ENCODE data around the gene COL18A1. TPM values are rescaled to one million over a fixed set of nuclear protein-coding genes. Genes with fewer than 3 reads are reported as not detected.
A peak's percentile ranks its signal among the peaks of the same experiment; 100 is the strongest.
"Not testable (repeated sequence)": the region's sequence is repeated elsewhere in the genome, so short reads cannot be mapped to it uniquely, and the experiment has no call there.

Gene COL18A1
- total RNA-seq, 1 experiment from 2014 or later = 170 TPM

DNA sequence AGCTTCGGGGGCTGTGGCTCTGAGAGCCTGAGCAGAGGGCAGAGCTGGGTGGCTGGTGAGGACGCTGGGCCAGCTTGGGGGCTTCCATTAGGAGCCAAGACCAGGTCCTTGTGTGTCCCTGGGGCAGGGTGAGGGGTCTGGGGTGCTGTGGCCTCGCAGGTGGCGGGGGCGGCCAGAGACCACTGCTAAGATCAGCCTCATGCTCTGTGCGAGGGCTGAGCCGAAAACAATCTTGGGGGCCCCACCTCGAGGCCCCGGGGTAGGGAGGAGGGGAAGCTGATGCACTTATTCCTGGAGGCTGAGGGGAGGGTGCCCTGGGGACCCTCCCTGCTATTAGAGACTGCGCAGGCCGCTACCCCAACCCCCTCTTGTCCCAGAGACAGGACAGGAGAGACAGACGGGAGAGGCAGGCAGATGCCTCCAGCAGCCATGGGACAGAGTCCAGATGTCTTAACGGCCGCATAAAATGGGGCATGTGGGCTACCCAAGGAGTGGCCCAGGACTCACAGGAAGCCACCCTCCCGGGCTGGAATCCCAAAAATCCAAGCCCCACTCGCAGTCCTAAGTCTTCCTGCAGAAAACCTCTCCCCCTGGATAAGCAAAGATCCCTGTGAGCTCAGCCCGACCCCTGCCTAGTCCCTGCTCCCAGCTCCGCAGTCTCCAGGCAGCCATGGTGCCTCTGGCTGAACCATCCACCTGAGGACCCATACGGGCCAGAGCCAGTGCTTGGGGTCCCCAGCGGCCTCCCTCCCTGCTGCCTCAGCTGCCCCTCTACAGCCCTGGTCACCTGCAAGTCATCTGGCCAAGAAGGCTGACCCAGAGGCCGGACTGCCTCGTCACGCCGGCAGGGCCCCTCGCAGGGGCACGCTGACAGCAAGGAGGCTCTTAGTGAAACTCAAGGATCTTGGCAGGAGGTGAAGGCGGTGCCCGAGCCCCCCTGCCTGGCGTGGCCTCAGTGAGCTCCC is 43.6 kb upstream of the COL18A1 start:
- peak overlapping the region; percentile 99 for H3K27ac Mint-ChIP-seq (ENCODE audit: unreplicated experiment)
- no peak overlapping the region for H3K4me3 Mint-ChIP-seq (ENCODE audit: unreplicated experiment)
- no peak overlapping the region for H3K4me3 ChIP-seq (ENCODE audit: low read depth, low read length)
- no peaks in the 10 kb centered on the region for H3K9me3 ChIP-seq
- H3K27me3 ChIP-seq (replicated peaks; ENCODE audit: control insufficient read depth, insufficient read depth, low read length) = no peaks in the 10 kb centered on the region
- CTCF ChIA-PET = no interaction called here
- no peaks in the 10 kb centered on the region for H3K9me3 Mint-ChIP-seq (ENCODE audit: unreplicated experiment)
- intact Hi-C loops (cut with micrococcal nuclease; ENCODE audit: unreplicated experiment) = no loop called here
- no TSS peak for BruUV-seq (replicated peaks)
- H3K4me1 Mint-ChIP-seq (ENCODE audit: low read depth, unreplicated experiment) = peaks cover 65% of the 10 kb centered on the region
- H3K27me3 Mint-ChIP-seq (ENCODE audit: insufficient read depth, unreplicated experiment) = no peaks in the 10 kb centered on the region
- DNase-seq = peak in 1 of 2 experiments; percentile 63
- peaks cover 29% of the 10 kb centered on the region for H3K36me3 Mint-ChIP-seq (ENCODE audit: insufficient read depth, unreplicated experiment)
- peaks cover 93% of the 10 kb centered on the region for H3K4me1 ChIP-seq
- no peaks in the 10 kb centered on the region for H3K36me3 ChIP-seq (ENCODE audit: control insufficient read depth, insufficient read depth, low read length)
- TF ChIP-seq, protein P1, sequence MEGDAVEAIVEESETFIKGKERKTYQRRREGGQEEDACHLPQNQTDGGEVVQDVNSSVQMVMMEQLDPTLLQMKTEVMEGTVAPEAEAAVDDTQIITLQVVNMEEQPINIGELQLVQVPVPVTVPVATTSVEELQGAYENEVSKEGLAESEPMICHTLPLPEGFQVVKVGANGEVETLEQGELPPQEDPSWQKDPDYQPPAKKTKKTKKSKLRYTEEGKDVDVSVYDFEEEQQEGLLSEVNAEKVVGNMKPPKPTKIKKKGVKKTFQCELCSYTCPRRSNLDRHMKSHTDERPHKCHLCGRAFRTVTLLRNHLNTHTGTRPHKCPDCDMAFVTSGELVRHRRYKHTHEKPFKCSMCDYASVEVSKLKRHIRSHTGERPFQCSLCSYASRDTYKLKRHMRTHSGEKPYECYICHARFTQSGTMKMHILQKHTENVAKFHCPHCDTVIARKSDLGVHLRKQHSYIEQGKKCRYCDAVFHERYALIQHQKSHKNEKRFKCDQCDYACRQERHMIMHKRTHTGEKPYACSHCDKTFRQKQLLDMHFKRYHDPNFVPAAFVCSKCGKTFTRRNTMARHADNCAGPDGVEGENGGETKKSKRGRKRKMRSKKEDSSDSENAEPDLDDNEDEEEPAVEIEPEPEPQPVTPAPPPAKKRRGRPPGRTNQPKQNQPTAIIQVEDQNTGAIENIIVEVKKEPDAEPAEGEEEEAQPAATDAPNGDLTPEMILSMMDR (IDR thresholded peaks at IDR 0.05; ENCODE audit: insufficient read depth in 1 of 2, low read depth in 1 of 2, low read length in 1 of 2, severe bottlenecking in 1 of 2, unreplicated experiment in 1 of 2) = no peak
- POLR2A ChIA-PET = interaction anchor here (1.0 kb wide), 1 partner anchor 32 kb away, joined by 3 read pairs; no protein-coding TSS in a partner anchor

DNA sequence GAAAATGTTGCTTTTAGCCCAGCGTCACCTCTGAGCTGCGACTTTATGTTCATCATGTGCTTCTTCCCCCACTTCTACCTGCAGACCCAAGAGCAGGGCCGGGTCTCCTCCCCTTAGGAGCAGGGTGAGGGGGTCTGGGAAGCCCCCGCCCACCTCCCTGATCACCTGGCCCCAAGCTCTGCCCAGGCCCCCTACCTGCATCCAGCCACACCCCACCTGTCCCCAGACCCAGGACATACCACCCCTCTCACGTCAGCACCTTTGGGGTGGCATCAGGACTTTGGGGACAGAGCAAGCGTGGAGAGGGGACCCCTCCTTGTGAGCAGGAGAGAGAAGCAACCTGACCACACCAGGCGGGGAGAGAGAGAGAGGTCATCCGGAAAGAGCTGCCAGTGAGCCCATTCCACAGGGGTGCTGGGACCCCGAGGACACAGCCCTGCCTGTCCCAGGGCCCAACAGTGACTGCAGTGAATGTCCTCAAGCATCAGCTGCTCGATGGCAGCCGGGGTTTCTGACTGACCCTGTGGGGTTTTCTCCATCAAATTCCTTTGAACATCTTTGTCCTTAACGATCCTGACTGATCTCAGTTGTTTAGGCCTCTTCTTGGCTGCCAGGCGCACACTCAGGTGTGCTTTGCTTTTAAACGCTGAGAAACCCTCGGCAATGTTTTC is 42.8 kb upstream of the COL18A1 start:
- peaks cover 21% of the 10 kb centered on the region for H3K36me3 Mint-ChIP-seq (ENCODE audit: insufficient read depth, unreplicated experiment)
- no peak for DNase-seq
- ChIA-PET CTCF (no interaction called here), POLR2A (interaction anchor here (1.0 kb wide), 1 partner anchor 33 kb away, joined by 3 read pairs; no protein-coding TSS in a partner anchor)
- Histone ChIP-seq H3K9me3 (no peaks in the 10 kb centered on the region), H3K4me1 (peaks cover 93% of the 10 kb centered on the region), H3K36me3 (ENCODE audit: control insufficient read depth, insufficient read depth, low read length) (no peaks in the 10 kb centered on the region), H3K4me3 (ENCODE audit: low read depth, low read length) (no peak overlapping the region), H3K27me3 (replicated peaks; ENCODE audit: control insufficient read depth, insufficient read depth, low read length) (no peaks in the 10 kb centered on the region)
- no TSS peak for BruUV-seq (replicated peaks)
- TF ChIP-seq, protein P1 (IDR thresholded peaks at IDR 0.05; ENCODE audit: insufficient read depth in 1 of 2, low read depth in 1 of 2, low read length in 1 of 2, severe bottlenecking in 1 of 2, unreplicated experiment in 1 of 2) = no peak
- intact Hi-C loops (cut with micrococcal nuclease; ENCODE audit: unreplicated experiment) = no loop called here
- H3K9me3 Mint-ChIP-seq (ENCODE audit: unreplicated experiment) = no peaks in the 10 kb centered on the region
- peak overlapping the region; percentile 99 for H3K27ac Mint-ChIP-seq (ENCODE audit: unreplicated experiment)
- H3K27me3 Mint-ChIP-seq (ENCODE audit: insufficient read depth, unreplicated experiment) = no peaks in the 10 kb centered on the region
- H3K4me1 Mint-ChIP-seq (ENCODE audit: low read depth, unreplicated experiment) = peaks cover 65% of the 10 kb centered on the region
- no peak overlapping the region for H3K4me3 Mint-ChIP-seq (ENCODE audit: unreplicated experiment)

DNA sequence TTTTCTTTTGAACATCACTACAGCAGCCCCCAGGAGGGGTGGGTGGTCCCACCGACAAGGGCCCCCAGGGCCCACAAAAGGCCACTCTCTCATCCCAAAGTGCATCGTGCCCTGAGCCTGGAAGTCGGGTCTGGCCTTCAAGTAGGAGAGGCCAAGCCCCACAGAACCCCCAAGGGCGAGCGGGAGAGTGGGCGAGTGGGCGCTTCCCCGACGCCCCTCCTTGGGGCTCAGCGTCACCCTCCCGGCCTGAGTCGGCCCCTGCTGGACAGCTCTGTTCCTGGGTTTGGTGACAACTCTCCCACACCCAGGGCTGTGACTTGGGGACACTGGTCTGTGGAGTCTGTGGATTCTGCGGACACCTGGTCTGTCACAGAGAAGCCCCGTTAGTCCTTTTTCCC is 42.2 kb upstream of the COL18A1 start:
- no TSS peak for BruUV-seq (replicated peaks)
- H3K36me3 Mint-ChIP-seq (ENCODE audit: insufficient read depth, unreplicated experiment) = peaks cover 18% of the 10 kb centered on the region
- ChIA-PET CTCF (no interaction called here), POLR2A (no interaction called here)
- H3K27me3 Mint-ChIP-seq (ENCODE audit: insufficient read depth, unreplicated experiment) = no peaks in the 10 kb centered on the region
- H3K4me3 Mint-ChIP-seq (ENCODE audit: unreplicated experiment) = no peak overlapping the region
- H3K9me3 ChIP-seq = no peaks in the 10 kb centered on the region
- peak overlapping the region; percentile 99 for H3K27ac Mint-ChIP-seq (ENCODE audit: unreplicated experiment)
- no peak for DNase-seq
- TF ChIP-seq, protein P1 (IDR thresholded peaks at IDR 0.05; ENCODE audit: insufficient read depth in 1 of 2, low read depth in 1 of 2, low read length in 1 of 2, severe bottlenecking in 1 of 2, unreplicated experiment in 1 of 2) = no peak
- H3K4me3 ChIP-seq (ENCODE audit: low read depth, low read length) = no peak overlapping the region
- H3K4me1 ChIP-seq = peaks cover 93% of the 10 kb centered on the region
- no peaks in the 10 kb centered on the region for H3K36me3 ChIP-seq (ENCODE audit: control insufficient read depth, insufficient read depth, low read length)
- intact Hi-C loops (cut with micrococcal nuclease; ENCODE audit: unreplicated experiment) = no loop called here
- H3K9me3 Mint-ChIP-seq (ENCODE audit: unreplicated experiment) = no peaks in the 10 kb centered on the region
- H3K27me3 ChIP-seq (replicated peaks; ENCODE audit: control insufficient read depth, insufficient read depth, low read length) = no peaks in the 10 kb centered on the region
- peaks cover 65% of the 10 kb centered on the region for H3K4me1 Mint-ChIP-seq (ENCODE audit: low read depth, unreplicated experiment)

DNA sequence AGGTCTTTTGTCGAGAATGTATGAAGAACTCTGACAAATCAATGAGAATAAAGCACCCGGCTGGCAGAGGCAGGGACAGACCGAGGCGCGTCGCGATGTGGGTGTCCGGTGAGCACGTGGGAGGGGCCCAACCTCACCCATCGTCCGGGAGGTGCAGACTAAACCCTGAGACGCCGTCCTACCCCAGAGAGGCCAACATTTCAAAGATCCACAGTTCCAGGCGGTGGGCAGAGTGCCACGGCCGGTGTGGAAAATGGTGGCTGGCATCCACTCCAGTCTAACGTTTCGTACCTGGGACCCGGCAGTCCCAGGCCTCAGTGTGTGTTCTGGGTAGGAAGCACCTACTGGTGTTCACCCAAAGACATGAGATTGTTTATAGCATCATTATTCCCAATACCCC is 41.7 kb upstream of the COL18A1 start:
- DNase-seq; H3K36me3 ChIP-seq (ENCODE audit: control insufficient read depth, insufficient read depth, low read length); H3K9me3 ChIP-seq; H3K27me3 Mint-ChIP-seq (ENCODE audit: insufficient read depth, unreplicated experiment); H3K4me3 ChIP-seq (ENCODE audit: low read depth, low read length); POLR2A ChIA-PET; intact Hi-C loops (cut with micrococcal nuclease; ENCODE audit: unreplicated experiment); H3K27me3 ChIP-seq (replicated peaks; ENCODE audit: control insufficient read depth, insufficient read depth, low read length); H3K4me3 Mint-ChIP-seq (ENCODE audit: unreplicated experiment); H3K9me3 Mint-ChIP-seq (ENCODE audit: unreplicated experiment); CTCF ChIA-PET; BruUV-seq (replicated peaks): not testable (repeated sequence)
- Mint-ChIP-seq H3K27ac (ENCODE audit: unreplicated experiment) (peak overlapping the region; percentile 99), H3K4me1 (ENCODE audit: low read depth, unreplicated experiment) (peaks cover 65% of the 10 kb centered on the region), H3K36me3 (ENCODE audit: insufficient read depth, unreplicated experiment) (peaks cover 18% of the 10 kb centered on the region)
- peaks cover 90% of the 10 kb centered on the region for H3K4me1 ChIP-seq

Measured in Caco-2 (cell line).